ENCODE measurements around the gene CDH22. TPM values are rescaled to one million over a fixed set of nuclear protein-coding genes. Genes with fewer than 3 reads are reported as not detected.

Gene CDH22
- total RNA-seq, 4 donors from 2014 or later, result not detected

DNA sequence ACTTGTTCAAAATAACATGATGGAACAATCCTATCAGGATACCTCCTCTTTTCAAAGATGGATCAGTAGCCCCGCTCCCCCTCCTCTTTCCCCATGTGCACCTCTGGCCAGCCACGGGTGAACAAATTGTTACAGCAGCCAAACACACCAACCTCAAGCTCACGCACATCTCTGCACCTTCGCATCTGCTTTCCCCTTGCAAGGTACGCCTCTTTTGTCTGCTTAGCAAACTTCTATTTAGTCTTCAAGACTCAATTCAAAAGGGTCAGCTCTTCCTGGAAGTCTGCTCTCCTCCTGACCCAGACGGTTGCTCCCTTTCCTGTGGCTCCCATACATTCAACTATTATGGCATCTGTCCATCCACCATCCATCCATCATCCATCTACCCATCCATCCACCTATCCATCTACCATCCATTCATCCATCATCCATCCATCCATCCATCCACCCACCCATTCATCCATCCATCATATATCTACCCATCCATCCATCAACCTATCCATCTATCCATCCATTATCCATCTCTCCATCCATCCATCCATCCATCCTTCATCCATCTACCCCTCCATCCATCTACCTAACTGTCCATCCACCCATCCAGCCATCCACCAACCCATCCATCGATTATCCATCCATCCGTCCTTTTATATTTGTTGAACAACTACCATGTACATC is 36.3 kb upstream of the CDH22 start:
- no peak for TF ChIP-seq POLR2A (IDR thresholded peaks at IDR 0.05)
- TF ChIP-seq CTCF (IDR thresholded peaks at IDR 0.05), result no peak
- Histone ChIP-seq H3K4me3 (no peak overlapping the region), H3K4me1 (peaks cover 0 to 14% (median 8%) of the 10 kb centered on the region in 4 donors), H3K36me3 (peaks cover 0 to under 1% (median 0%) of the 10 kb centered on the region in 3 donors), H3K27ac (no peak overlapping the region), H3K27me3 (no peaks in the 10 kb centered on the region), H3K9me3 (no peaks in the 10 kb centered on the region)
- no peak for DNase-seq

DNA sequence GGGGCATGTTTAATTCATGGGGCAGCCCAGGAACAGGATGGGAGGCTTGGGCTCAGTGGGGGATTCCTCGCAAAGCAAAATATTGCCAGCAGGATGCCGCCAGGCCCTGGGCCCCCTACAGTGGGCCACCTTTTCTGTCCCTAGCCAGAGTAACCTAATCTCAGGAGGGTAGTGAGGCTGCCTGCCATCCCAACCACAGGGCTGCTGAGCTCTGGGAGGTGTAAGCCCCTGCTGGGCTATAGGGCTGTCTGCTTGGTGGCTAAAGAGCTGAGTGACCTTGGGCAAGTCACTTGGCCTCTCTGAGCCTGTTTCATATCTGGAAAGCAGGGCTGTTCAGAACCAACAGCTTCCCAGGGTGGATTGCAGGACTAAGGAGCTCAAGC is 35.7 kb upstream of the CDH22 start:
- H3K36me3 ChIP-seq, result no peaks in the 10 kb centered on the region
- TF ChIP-seq CTCF (IDR thresholded peaks at IDR 0.05) (no peak), POLR2A (IDR thresholded peaks at IDR 0.05) (no peak)
- no peak overlapping the region for H3K4me3 ChIP-seq
- H3K27ac ChIP-seq, result no peak overlapping the region
- DNase-seq, result no peak
- H3K4me1 ChIP-seq, result peaks cover 0 to 10% (median 5%) of the 10 kb centered on the region in 4 donors
- no peaks in the 10 kb centered on the region for H3K9me3 ChIP-seq
- H3K27me3 ChIP-seq, result no peaks in the 10 kb centered on the region

- peaks cover 0 to 9% (median 4%) of the 10 kb centered on the region in 4 donors for H3K4me1 ChIP-seq
- H3K9me3 ChIP-seq, result no peaks in the 10 kb centered on the region
- no peak for TF ChIP-seq CTCF (IDR thresholded peaks at IDR 0.05)
- no peak for TF ChIP-seq POLR2A (IDR thresholded peaks at IDR 0.05)
- no peaks in the 10 kb centered on the region for H3K36me3 ChIP-seq
- H3K27me3 ChIP-seq, result no peaks in the 10 kb centered on the region
- H3K4me3 ChIP-seq, result no peak overlapping the region
- H3K27ac ChIP-seq, result no peak overlapping the region
- DNase-seq, result no peak
Observed at GRCh38 chr20:46343348-46343974, 35.2 kb upstream of the CDH22 start.

DNA sequence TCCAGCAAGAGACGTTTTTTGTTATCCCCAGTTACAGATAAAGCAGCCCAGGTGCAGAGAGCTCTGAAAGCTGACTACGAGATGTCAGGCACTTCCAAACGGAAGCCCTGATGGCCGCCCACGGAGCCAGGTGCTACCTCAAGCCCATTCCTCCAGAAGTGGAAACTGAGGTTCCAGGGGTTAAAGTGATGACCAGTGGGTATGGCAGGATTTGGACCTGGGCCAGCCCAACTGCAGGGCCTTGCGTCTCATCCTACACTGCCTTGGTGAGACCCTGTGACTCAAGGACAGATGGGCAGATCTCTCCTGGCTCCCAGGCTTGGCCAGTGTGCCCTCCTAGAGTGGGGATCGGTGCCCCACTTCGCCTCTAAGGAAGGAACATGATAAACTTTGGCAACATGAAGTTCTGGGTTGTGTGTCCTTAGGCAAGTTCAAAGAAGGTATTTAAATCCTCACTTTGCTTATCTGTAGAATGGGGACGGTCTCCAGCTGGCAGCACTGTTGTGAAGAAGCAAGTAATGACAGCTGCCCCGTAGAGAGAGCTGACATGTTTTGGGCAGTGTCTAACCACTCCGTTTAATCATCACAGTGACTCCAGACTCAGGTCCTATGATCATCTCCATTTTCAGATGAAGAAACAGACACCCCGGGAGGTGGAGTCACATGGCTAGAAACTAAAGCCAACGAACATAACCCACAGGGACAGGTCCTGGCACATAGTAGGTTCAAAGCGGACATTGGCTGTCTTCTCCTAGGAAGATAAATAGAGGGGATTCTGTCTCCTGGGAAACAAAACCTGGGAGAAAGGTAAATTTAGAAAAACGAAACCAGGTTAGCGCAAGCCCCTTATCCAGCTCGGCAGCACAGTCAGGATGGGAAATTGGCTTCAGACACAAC is 34.4 kb upstream of the CDH22 start:
- Histone ChIP-seq H3K27ac (no peak overlapping the region), H3K4me3 (no peak overlapping the region), H3K27me3 (no peaks in the 10 kb centered on the region), H3K36me3 (no peaks in the 10 kb centered on the region), H3K9me3 (no peaks in the 10 kb centered on the region), H3K4me1 (peaks cover 0 to 9% (median 4%) of the 10 kb centered on the region in 4 donors)
- TF ChIP-seq CTCF (IDR thresholded peaks at IDR 0.05), result no peak
- no peak for TF ChIP-seq POLR2A (IDR thresholded peaks at IDR 0.05)
- no peak for DNase-seq

DNA sequence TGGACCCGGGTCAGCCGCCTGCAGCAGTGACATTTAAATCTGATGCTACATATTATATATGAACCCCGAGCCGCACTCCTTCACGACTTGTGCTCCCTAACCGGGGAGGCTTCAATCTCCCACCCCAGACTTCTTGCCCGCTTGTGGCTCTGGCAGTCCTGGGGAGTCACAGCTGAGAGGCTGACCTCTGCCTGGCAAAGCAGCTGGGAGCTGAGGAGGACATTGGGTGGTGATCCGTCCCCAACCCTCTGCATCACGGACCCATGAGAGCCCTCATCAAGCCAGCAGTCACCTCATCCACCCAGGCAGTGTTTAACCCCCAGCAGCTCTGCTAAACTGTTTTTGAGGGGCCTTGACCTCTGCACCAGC is 33.7 kb upstream of the CDH22 start:
- Histone ChIP-seq H3K9me3 (no peaks in the 10 kb centered on the region), H3K4me1 (peaks cover 0 to 9% (median 4%) of the 10 kb centered on the region in 4 donors), H3K4me3 (no peak overlapping the region), H3K27me3 (no peaks in the 10 kb centered on the region), H3K36me3 (no peaks in the 10 kb centered on the region), H3K27ac (no peak overlapping the region)
- TF ChIP-seq POLR2A (IDR thresholded peaks at IDR 0.05) (no peak), CTCF (IDR thresholded peaks at IDR 0.05) (no peak)
- no peak for DNase-seq
